Measurements from ENCODE around the gene CADM4.

Gene CADM4

GRCh38 chr19:43633520-43633919, 6.1 kb downstream of the CADM4 start:
- DNase-seq, result no peak

GRCh38 chr19:43631491-43631890, 8.2 kb downstream of the CADM4 start:
- no peak for DNase-seq

GRCh38 chr19:43628646-43629326, 10.9 kb downstream of the CADM4 start:
- no peak for DNase-seq

- no peak for DNase-seq
Observed at GRCh38 chr19:43626838-43627237, 12.8 kb downstream of the CADM4 start.

GRCh38 chr19:43625918-43626579, 13.6 kb downstream of the CADM4 start:
- no peak for DNase-seq

- peak; percentile 77 for DNase-seq
Observed at GRCh38 chr19:43624933-43625332, 14.7 kb downstream of the CADM4 start.

- no peak for DNase-seq
Observed at GRCh38 chr19:43623889-43624670, 15.6 kb downstream of the CADM4 start.

GRCh38 chr19:43622956-43623355, 16.7 kb downstream of the CADM4 start:
- no peak for DNase-seq

GRCh38 chr19:43622070-43622469, 17.6 kb downstream of the CADM4 start:
- DNase-seq, result no peak

- DNase-seq, result no peak
Observed at GRCh38 chr19:43620061-43621001, 19.3 kb downstream of the CADM4 start.

- peak; percentile 89 for DNase-seq
Observed at GRCh38 chr19:43619262-43620060, 20.2 kb downstream of the CADM4 start, which contains the start of gene ZNF428. TSS of gene ZNF428 (minus strand) at chr19:43619629. CDS start at chr19:43614304, 5,325 bp downstream.

GRCh38 chr19:43618921-43619261, 20.8 kb downstream of the CADM4 start:
- peak; percentile 15 for DNase-seq

GRCh38 chr19:43616954-43617353, 22.7 kb downstream of the CADM4 start:
- DNase-seq, result no peak

GRCh38 chr19:43616306-43616705, 23.3 kb downstream of the CADM4 start:
- no peak for DNase-seq

- no peak for DNase-seq
Observed at GRCh38 chr19:43612374-43612773, 27.3 kb downstream of the CADM4 start.

- DNase-seq, result no peak
Observed at GRCh38 chr19:43611788-43612187, 27.9 kb downstream of the CADM4 start, which contains the start of gene SRRM5. TSS of gene SRRM5 (plus strand) at chr19:43612088. CDS start at chr19:43612122, 34 bp downstream.

- DNase-seq, result no peak
Observed at GRCh38 chr19:43610493-43610892, 29.2 kb downstream of the CADM4 start.

GRCh38 chr19:43609872-43610271, 29.8 kb downstream of the CADM4 start:
- DNase-seq, result no peak

- DNase-seq, result no peak
Observed at GRCh38 chr19:43607238-43608205, 32.1 kb downstream of the CADM4 start.

- DNase-seq, result no peak
Observed at GRCh38 chr19:43606569-43607229, 33.0 kb downstream of the CADM4 start.

All from central memory CD4-positive, alpha-beta T cell (primary cell).